GM12878 (cell line): ENCODE data around the gene TGFBR3. TPM values are rescaled to one million over a fixed set of nuclear protein-coding genes. Genes with fewer than 3 reads are reported as not detected.

Experiments
- ATAC-seq: fragments of 200-7000 bp; cut with Tn5 transposase; 3 replicates; pipeline ENCODE4 v1.9.1; 2020; ENCODE audit warnings: mild to moderate bottlenecking, moderate library complexity
- BruUV-seq: library from RNA; stranded (reverse); fragments of 400-500 nt; replicated peaks from 2 replicates; lab custom pipeline; 2021; lab: Mats Ljungman, UMichigan
- CTCF ChIA-PET: fragments of 300-600 bp; sonication (Branson Sonifier 250); formaldehyde crosslinking; extraction: SDS; loops from one replicate; lab custom pipeline; 2021; ENCODE audit warnings: inconsistent platforms; lab: Yijun Ruan, JAX
- POLR2A ChIA-PET: fragments of 350-600 bp; formaldehyde crosslinking; extraction: SDS; loops from one replicate; lab custom pipeline; 2021; ENCODE audit warnings: inconsistent platforms; lab: Charles Lee
- RAD21 ChIA-PET: fragments of 300-600 bp; sonication (Branson Sonifier 250); formaldehyde crosslinking; loops from one replicate; lab custom pipeline; 2023; ENCODE audit warnings: antibody characterized with exemption; ENCODE audit not compliant: unreplicated experiment; lab: Charles Lee
- SMC1A ChIA-PET: fragments of 300-600 bp; sonication (Branson Sonifier 250); formaldehyde crosslinking; loops from one replicate; lab custom pipeline; 2023; ENCODE audit not compliant: unreplicated experiment, uncharacterized antibody; lab: Charles Lee
- DNase-seq: peaks from one replicate; pipeline ENCODE4 v3.0.0-alpha.2; 2011; ENCODE audit warnings: low read depth, low spot score
- FAIRE-seq: peaks from 3 replicates; lab custom pipeline; 2011; peaks lifted over from hg19 to GRCh38; lab: Jason Lieb, UNC
- H2AFZ ChIP-seq: 2 replicates; pipeline ENCODE4 v1.6.0; 2011; ENCODE audit warnings: low read depth, low read length, control low read depth; ENCODE audit not compliant: control insufficient read depth
- H3K27ac ChIP-seq: 2 replicates; pipeline ENCODE4 v1.5.1; 2011; ENCODE audit warnings: control low read depth; ENCODE audit not compliant: control insufficient read depth, insufficient read depth
- H3K27me3 ChIP-seq, 2 experiments: replicated peaks in 1 of 2; 2 replicates each; pipeline versions ENCODE4 v1.6.0 to v1.6.1; 2011; ENCODE audit warnings: low read length in 1 of 2; ENCODE audit not compliant: control insufficient read depth in 2 of 2, insufficient read depth in 2 of 2
- H3K36me3 ChIP-seq, 2 experiments: 2 replicates each; pipeline ENCODE4 v1.5.1; 2011; ENCODE audit warnings: low read length in 1 of 2; ENCODE audit not compliant: control insufficient read depth in 2 of 2, insufficient read depth in 2 of 2
- H3K4me1 ChIP-seq: 2 replicates; pipeline ENCODE4 v1.6.1; 2011; ENCODE audit warnings: mild to moderate bottlenecking, low read length, moderate library complexity, mixed read lengths; ENCODE audit not compliant: control insufficient read depth, insufficient read depth
- H3K4me2 ChIP-seq: 2 replicates; pipeline ENCODE4 v1.6.0; 2011; ENCODE audit warnings: control low read depth; ENCODE audit not compliant: control insufficient read depth, insufficient read depth
- H3K4me3 ChIP-seq: fragments of 200-600 bp; sonication (generic); 2 replicates; pipeline ENCODE4 v1.5.1; 2016
- H3K79me2 ChIP-seq: 2 replicates; pipeline ENCODE4 v1.6.0; 2011; ENCODE audit warnings: low read length; ENCODE audit not compliant: control insufficient read depth, insufficient read depth
- H3K9ac ChIP-seq: 2 replicates; pipeline ENCODE4 v1.8.0; 2011; ENCODE audit warnings: low read length, control low read depth, mixed read lengths; ENCODE audit not compliant: control insufficient read depth, insufficient read depth
- H3K9me3 ChIP-seq: replicated peaks from 3 replicates; pipeline ENCODE4 v1.5.1; 2011; ENCODE audit warnings: mild to moderate bottlenecking, low read length; ENCODE audit not compliant: control insufficient read depth, insufficient read depth
- H4K20me1 ChIP-seq: 2 replicates; pipeline ENCODE4 v1.6.0; 2011; ENCODE audit not compliant: control insufficient read depth, insufficient read depth
- CEBPB ChIP-seq, 2 experiments: fragments of 150-350 bp in 1 of 2; IDR thresholded peaks; 2 replicates each; pipeline ENCODE4 v1.6.1; 2012 to 2014; ENCODE audit warnings: low read depth in 2 of 2, low read length in 2 of 2, borderline replicate concordance in 1 of 2, inconsistent platforms in 1 of 2
- CHD4 ChIP-seq: fragments of 200-600 bp; sonication (generic); IDR thresholded peaks from 2 replicates; pipeline ENCODE4 v1.6.1; 2016; ENCODE audit warnings: mild to moderate bottlenecking
- CUX1 ChIP-seq: IDR thresholded peaks from 2 replicates; pipeline ENCODE4 v1.6.1; 2012; ENCODE audit warnings: improper control_type of control experiment, low read depth, low read length; ENCODE audit not compliant: insufficient replicate concordance
- ELK1 ChIP-seq: IDR thresholded peaks from 2 replicates; pipeline ENCODE4 v1.6.1; 2012; ENCODE audit warnings: low read depth, low read length, improper control_type of control experiment
- EP300 ChIP-seq, 2 experiments: fragments of 150-350 bp in 1 of 2; IDR thresholded peaks; 2 replicates each; pipeline ENCODE4 v1.6.1; 2011 to 2012; ENCODE audit warnings: low read depth in 2 of 2, low read length in 2 of 2, borderline replicate concordance in 1 of 2, improper control_type of control experiment in 1 of 2, inconsistent platforms in 1 of 2; ENCODE audit not compliant: control insufficient read depth in 1 of 2
- MYB ChIP-seq: fragments of 150-350 bp; IDR thresholded peaks from 2 replicates; pipeline ENCODE4 v1.6.1; 2014; ENCODE audit warnings: mild to moderate bottlenecking, low read depth, low read length, borderline replicate concordance
- NFYA ChIP-seq: IDR thresholded peaks from 2 replicates; pipeline ENCODE4 v1.6.1; 2011; ENCODE audit warnings: low read depth, mild to moderate bottlenecking, low read length, improper control_type of control experiment, borderline replicate concordance
- NFYB ChIP-seq: IDR thresholded peaks from 2 replicates; pipeline ENCODE4 v1.6.1; 2011; ENCODE audit warnings: low read depth, mild to moderate bottlenecking, low read length, improper control_type of control experiment, moderate library complexity; ENCODE audit not compliant: insufficient read depth
- PAX5 ChIP-seq: IDR thresholded peaks from 2 replicates; pipeline ENCODE4 v1.6.1; 2011; ENCODE audit warnings: low read depth, low read length, borderline replicate concordance
- RAD51 ChIP-seq: fragments of 450-650 bp; IDR thresholded peaks from 2 replicates; pipeline ENCODE4 v1.6.1; 2016; ENCODE audit warnings: moderate library complexity, mild to moderate bottlenecking, inconsistent platforms
- SMAD5 ChIP-seq: IDR thresholded peaks from 2 replicates; pipeline ENCODE4 v1.6.1; 2016; ENCODE audit warnings: antibody characterized with exemption, low read depth
- STAT3 ChIP-seq: IDR thresholded peaks from 2 replicates; pipeline ENCODE4 v1.6.1; 2011; ENCODE audit warnings: low read depth, low read length, improper control_type of control experiment
- SUZ12 ChIP-seq: fragments of 200-600 bp; sonication (generic); IDR thresholded peaks from one replicate; pipeline ENCODE4 v1.6.1; 2018; ENCODE audit warnings: antibody characterized with exemption, mild to moderate bottlenecking; ENCODE audit not compliant: unreplicated experiment
- ZNF687 ChIP-seq: fragments of 450-650 bp; IDR thresholded peaks from 2 replicates; pipeline ENCODE4 v1.6.1; 2017; ENCODE audit warnings: mild to moderate bottlenecking, moderate library complexity
- WGBS: methylation state at CpG from one replicate; pipeline ENCODE4 v1.1.6; 2016; ENCODE audit warnings: low lambda C conversion rate; ENCODE audit not compliant: insufficient replicate concordance, insufficient coverage; ENCODE audit errors: missing lambda C conversion rate; 5-methylcytosine and 5-hydroxymethylcytosine counted together
- in situ Hi-C: fragments of 300-500 bp; cut with MboI; formaldehyde crosslinking; loops from 9 replicates; pipeline ENCODE4 v1.14.3; 2018; ENCODE audit warnings: mixed read lengths
- intact Hi-C: fragments of 100-400 bp; cut with micrococcal nuclease; formaldehyde crosslinking; loops from one replicate; pipeline ENCODE4 v1.14.2; 2022; ENCODE audit not compliant: unreplicated experiment
- polyA plus RNA-seq, 11 experiments: library from polyadenylated mRNA; depleted of rRNA in 4 of 11; unstranded in 6 of 11; stranded (reverse) in 5 of 11; fragments of >200 nt; fragmentation: Nextera tagmentation in 4 of 11; fragmentation: Illumina TruSeq in 1 of 11; extraction: Ambion mirVana in 4 of 11; extraction: Trizol in 1 of 11; gene quantifications; 1 replicate in 1 of 11; 2 replicates in 10 of 11; pipeline versions ENCODE4 v1.2.1 to v1.2.3, GENCODE V29; 2011 to 2016; ENCODE audit warnings: inconsistent platforms in 2 of 11, missing spikeins in 2 of 11, low read depth in 1 of 11
- total RNA-seq, 4 experiments: library from RNA; depleted of rRNA in 3 of 4; stranded (reverse); fragments of >200 nt in 3 of 4; fragmentation: Illumina TruSeq in 1 of 4; extraction: Trizol in 1 of 4; gene quantifications; 2 replicates each; pipeline versions ENCODE4 v1.2.1 to v1.2.3, GENCODE V29; 2013 to 2021

The TGFBR3 gene
- total and polyA plus RNA-seq, 10 of the 15 experiments (the other 5 are each of a cell fraction or from before 2014, with no cell fraction given) = 2.7 to 16.5 (median 12.6) TPM

- CTCF ChIA-PET = no interaction called here
- no peak overlapping the region for H3K4me3 ChIP-seq
- RAD21 ChIA-PET = no interaction called here
- H3K27me3 ChIP-seq = no peaks in the 10 kb centered on the region
- H3K79me2 ChIP-seq = no peaks in the 10 kb centered on the region
- H3K4me2 ChIP-seq = no peak overlapping the region
- H2AFZ ChIP-seq = no peak overlapping the region
- in situ Hi-C loops (no loop called here), intact Hi-C loops (no loop called here)
- POLR2A ChIA-PET = no interaction called here
- no peak for DNase-seq
- SMC1A ChIA-PET = no interaction called here
- no TSS peak for BruUV-seq
- no peaks in the 10 kb centered on the region for H3K9me3 ChIP-seq
- no peaks in the 10 kb centered on the region for H3K36me3 ChIP-seq
- no peak for ATAC-seq
- H3K27ac ChIP-seq = no peak overlapping the region
- no peak for FAIRE-seq
- WGBS = 66% methylated on average over 7 of the region's 7 CpGs
- H4K20me1 ChIP-seq = no peaks in the 10 kb centered on the region
- no peak overlapping the region for H3K9ac ChIP-seq
- H3K4me1 ChIP-seq = peaks cover 5% of the 10 kb centered on the region; the same call in 1 of the 2 replicates
- no peak for TF ChIP-seq NFYB
- no peak for TF ChIP-seq STAT3
- TF ChIP-seq ELK1 = no peak
- no peak for TF ChIP-seq MYB
- no peak for TF ChIP-seq SMAD5
- TF ChIP-seq CHD4 = no peak
- no peak for TF ChIP-seq CEBPB (IDR thresholded peaks at IDR 0.05; ENCODE audit: borderline replicate concordance in 1 of 2, low read depth in 2 of 2, low read length in 2 of 2)
- TF ChIP-seq RAD51 = no peak
- no peak for TF ChIP-seq SUZ12
- TF ChIP-seq PAX5 = no peak
- TF ChIP-seq CUX1 = no peak
- no peak for TF ChIP-seq ZNF687
- TF ChIP-seq NFYA = no peak
- no peak for TF ChIP-seq EP300 (IDR thresholded peaks at IDR 0.05; ENCODE audit: borderline replicate concordance in 1 of 2, control insufficient read depth in 1 of 2, low read depth in 2 of 2, low read length in 2 of 2)
Measured at GRCh38 chr1:91813813-91814212, 72.1 kb downstream of the TGFBR3 start.
